Stimulated activated CD4-positive, alpha-beta T cell treated with anti-CD3 and anti-CD28 coated beads, Interleukin-4, amount 100 ng/mL, for 1 hour (primary cell): Measurements from ENCODE around the gene LCNL1.

Experiments
- DNase-seq: peaks from one replicate; pipeline ENCODE4 v3.0.0-alpha.2; 2020

Gene LCNL1

GRCh38 chr9:136982232-136983051 lies at the start of gene LCNL1:
TSS of gene LCNL1 (plus strand) at chr9:136982993. CDS start at chr9:136983587, 594 bp downstream.
- DNase-seq = no peak

GRCh38 chr9:136934277-136934676 lies 48.5 kb upstream of the LCNL1 start:
- no peak for DNase-seq

DNA sequence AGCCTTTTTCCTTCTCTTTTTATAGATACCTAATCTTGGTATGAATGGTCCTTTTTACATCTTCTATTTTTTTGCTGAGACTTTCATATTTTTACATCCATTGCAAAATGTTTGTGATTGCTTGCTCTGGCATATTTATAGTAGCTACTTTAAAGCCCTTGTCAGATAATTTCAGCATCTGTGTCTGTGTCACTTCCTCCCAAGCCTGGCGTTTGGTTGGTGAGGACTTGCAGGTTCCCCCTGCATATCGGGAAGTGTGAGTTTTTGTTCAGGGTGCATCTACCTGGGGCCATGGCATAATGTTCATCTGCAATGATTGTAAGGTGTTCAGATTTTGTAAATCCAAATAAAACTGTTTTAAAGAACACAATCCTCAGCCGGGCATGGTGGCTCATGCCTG lies 47.1 kb upstream of the LCNL1 start:
- no peak for DNase-seq

GRCh38 chr9:136936645-136937170 lies 46.1 kb upstream of the LCNL1 start:
- no peak for DNase-seq

DNA sequence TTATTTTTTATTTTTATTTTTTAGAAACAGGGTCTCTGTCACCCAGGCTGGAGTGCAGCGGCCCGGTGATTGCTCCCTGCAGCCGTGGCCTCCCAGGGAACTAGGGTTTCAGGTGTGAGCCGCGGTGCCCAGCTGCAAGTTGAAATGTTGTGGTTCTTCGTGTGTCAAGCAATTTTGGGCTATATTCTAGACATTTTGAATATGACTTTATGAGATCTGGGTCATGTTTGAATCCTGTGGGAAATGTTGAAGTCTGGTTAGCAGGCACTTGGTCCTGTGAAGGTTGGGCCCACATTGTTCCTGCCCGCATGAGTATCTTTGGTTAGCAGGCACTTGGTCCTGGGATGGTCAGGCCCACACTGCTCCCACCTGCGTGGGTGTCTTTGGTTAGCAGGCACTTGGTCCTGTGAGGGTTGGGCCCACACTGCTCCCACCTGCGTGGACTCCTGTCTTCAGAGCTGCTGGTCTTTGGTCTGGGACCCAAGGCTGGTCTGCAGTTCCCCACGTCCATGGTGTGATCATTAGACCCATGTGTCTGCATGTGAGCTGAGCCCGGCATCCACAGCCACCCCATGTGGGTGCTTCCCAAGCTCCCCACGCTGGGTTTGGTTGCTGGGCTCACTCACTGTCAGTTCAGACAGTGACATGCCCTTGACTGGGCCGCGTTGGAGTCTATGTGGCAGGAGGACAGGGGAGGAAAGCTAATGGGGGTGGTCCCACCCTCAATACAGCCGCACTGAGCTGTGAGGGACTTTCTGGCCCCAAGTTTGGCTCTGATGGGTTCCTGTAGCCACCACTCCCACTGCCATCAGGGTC lies 45.4 kb upstream of the LCNL1 start:
- DNase-seq = no peak

DNA sequence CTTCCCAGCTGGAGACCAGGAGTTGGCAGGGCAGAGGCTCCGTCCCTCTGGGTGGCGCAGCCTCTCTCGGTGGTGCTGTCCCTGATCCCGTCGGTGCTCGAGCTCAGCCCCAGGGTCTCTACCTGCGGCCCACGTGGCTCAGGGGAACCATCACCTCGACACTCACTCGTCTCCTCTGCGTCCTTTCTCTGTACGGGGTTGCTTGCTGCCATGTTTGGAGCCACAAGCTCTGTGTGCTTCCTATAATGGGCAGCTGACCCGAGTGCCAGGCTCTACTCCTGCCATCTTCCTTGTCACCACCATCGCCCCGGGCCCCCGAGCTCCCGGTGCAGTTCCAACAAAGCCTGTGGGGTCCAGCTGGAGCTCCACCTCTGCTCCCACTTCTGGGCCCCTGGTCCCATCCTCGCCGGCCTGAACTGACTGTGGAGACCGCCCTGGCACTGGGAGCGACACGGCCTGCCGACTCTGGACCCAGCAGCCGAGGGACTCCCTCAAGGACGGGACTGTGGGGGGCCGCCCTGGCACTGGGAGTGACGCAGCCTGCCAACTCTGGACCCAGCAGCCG lies 43.3 kb upstream of the LCNL1 start:
- DNase-seq = no peak

GRCh38 chr9:136939996-136940525 lies 42.7 kb upstream of the LCNL1 start:
- no peak for DNase-seq

- no peak for DNase-seq
These were observed 42.1 kb upstream of the LCNL1 start for GRCh38 chr9:136940526-136941230.

- DNase-seq = no peak
These were observed 41.3 kb upstream of the LCNL1 start for GRCh38 chr9:136941231-136942111.

- DNase-seq = no peak
These were observed 40.5 kb upstream of the LCNL1 start for GRCh38 chr9:136942112-136942880.

- DNase-seq = no peak
These were observed 39.9 kb upstream of the LCNL1 start for GRCh38 chr9:136942881-136943230.

- DNase-seq = peak; percentile 31
These were observed 39.2 kb upstream of the LCNL1 start for GRCh38 chr9:136943291-136944211.

DNA sequence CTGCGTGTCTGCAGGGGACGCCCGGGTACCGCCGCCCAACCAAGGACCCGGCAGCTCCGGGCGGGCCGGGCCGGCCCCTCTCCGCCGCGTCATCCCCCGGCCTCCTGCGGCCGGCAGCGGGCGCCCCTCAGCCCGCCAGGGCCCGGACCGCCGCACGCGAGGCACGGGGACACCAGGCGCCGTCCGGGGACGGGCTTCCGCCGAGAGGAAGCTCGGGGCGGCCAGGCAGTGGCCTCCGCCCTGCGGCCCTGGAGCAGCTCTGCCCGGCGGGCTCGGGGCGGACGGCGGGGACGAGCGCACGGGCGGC lies 38.6 kb upstream of the LCNL1 start:
- DNase-seq = no peak

DNA sequence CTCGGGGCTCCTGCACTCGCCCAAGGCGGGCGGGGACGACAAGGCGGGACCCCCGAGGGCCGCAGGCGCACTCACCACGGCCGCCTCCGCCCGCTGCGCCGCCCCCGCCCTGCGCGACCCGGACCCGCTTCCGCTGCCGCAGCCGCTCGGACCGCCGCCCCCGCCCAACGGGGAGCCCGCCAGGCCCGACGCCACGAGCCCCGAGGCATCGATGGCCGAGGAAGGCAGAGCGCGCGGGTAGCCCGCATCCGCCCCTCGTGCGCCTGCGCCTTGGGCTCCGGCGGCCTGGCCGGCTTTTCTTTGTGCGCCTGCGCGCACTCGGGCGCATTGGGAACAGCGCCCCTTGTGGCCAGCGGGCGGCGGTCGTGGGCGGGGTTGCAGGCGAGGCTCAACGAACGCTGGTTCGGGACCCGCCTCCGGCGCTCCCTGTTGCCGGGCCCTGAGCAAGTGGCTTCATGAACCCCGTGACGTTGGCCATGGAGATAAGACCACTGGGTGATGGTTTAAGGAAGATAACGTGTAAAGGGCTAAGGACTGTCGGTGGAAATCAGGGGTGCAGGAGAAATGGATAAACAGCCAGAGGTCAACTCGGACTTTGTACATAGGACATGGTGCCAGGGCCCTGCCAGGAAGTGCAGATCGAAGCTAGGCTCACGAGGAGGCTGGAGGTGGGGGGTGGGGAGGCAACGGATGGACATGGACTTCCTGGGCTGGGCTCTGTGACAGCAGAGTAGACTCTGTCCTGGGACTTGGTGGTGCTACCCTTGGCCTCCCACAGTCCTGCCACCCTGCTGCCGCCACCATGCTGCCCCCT lies 38.1 kb upstream of the LCNL1 start, which contains the start of the genes C8G and FBXW5:
Gene C8G (plus strand): TSS at position 725 of the 814 bp plus-strand sequence. CDS start 78 bp downstream, at position 803.
Gene FBXW5 (minus strand): TSS at position 220 of the 814 bp plus-strand sequence. CDS start 655 bp downstream, outside the sequence.
- DNase-seq = peak; percentile 94

GRCh38 chr9:136945333-136946227 lies 37.2 kb upstream of the LCNL1 start:
- no peak for DNase-seq

- DNase-seq = no peak
These were observed 36.4 kb upstream of the LCNL1 start for GRCh38 chr9:136946228-136947027.
